ENCODE measurements around the gene NT5C3B. TPM values are rescaled to one million over a fixed set of nuclear protein-coding genes. Genes with fewer than 3 reads are reported as not detected.
"Not testable (repeated sequence)": the region's sequence is repeated elsewhere in the genome, so short reads cannot be mapped to it uniquely, and the experiment has no call there.

The NT5C3B gene
- total RNA-seq, 1 donor from 2014 or later = 123 TPM

DNA sequence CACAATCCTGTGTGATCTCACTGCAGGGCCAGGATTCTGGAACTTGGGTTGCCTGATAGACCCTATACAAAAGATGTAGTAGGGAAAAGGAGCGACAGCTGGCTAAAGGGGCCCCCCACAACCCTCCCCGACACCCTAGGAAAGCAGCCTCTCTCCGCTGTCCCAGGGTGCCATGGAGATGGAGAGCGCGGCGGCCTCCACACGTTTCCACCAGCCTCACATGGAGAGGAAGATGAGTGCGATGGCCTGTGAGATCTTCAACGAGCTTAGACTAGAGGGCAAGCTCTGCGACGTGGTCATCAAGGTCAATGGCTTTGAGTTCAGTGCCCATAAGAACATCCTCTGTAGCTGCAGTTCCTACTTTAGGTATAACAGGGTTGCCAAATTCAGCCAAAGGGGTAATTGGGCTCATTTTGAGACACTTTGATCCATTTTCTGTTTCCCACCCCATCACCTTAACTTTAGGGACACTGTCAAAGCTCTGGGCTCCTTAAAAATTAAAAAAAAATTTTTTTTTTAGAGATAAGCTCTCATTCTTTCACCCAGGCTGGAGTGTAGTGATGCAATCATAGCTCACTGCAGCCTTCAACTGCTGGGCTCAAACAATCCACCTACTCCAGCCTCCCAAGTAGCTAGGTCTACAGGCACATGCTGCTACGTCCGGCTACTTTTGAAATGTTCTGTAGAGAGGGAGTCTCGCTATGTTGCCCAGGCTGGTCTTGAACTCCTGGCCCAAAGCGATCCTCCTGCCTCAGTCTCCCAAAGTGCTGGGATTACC lies 1.9 kb upstream of the NT5C3B start, which contains the start of gene KLHL10:
TSS of gene KLHL10 (plus strand) at position 65 of the 778 bp plus-strand sequence. CDS start at position 173, 108 bp downstream.
- TF ChIP-seq CTCF (conservative IDR thresholded peaks at IDR 0.05) = no peak
- H3K36me3 Mint-ChIP-seq (ENCODE audit: low read depth) = peaks cover under 1% of the 10 kb centered on the region

DNA sequence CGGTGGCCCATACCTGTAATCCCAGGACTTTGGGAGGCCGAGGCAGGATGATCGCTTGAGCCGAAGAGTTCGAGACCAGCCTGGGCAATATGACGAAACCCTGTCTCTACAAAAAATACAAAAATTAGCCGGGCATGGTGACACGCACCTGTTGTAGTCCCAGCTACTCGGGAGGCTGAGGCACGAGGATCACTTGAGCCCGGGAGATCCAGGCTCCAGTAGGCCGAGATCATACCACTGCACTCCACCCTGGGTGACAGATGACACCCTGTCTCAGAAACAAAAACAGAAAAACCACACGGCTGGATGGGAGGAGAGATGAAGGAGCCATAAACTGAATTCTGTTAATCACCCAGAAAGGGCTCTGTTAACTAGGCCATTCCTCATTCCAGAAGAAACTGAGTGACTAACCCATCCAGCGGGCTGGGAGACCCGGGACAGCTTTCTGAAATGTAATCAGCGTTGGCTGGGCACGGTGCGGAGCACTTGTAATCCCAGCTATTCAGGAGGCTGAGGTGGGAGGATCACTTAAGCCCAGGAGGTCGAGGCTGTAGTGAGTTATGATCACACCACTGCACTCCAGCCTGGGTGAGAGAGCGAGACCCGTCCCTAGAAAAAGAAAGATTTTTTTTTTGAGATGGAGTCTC lies 641 bp upstream of the NT5C3B start:
- no peak for TF ChIP-seq CTCF (conservative IDR thresholded peaks at IDR 0.05)
- H3K27ac Mint-ChIP-seq (ENCODE audit: unreplicated experiment) = no peak overlapping the region

More for the DNA sequence above, 1.9 kb upstream of the NT5C3B start, which contains the start of gene KLHL10:
- Mint-ChIP-seq H3K4me3 (peak within 1 kb of the TSS; percentile 87), H3K4me1 (peaks cover 12% of the 10 kb centered on the region), H3K27me3 (ENCODE audit: low read depth) (no peaks in the 10 kb centered on the region), H3K9me3 (no peaks in the 10 kb centered on the region), H3K27ac (ENCODE audit: unreplicated experiment) (no peak within 1 kb of the TSS)
- no peak for DNase-seq (ENCODE audit: low read depth, low spot score)

DNA sequence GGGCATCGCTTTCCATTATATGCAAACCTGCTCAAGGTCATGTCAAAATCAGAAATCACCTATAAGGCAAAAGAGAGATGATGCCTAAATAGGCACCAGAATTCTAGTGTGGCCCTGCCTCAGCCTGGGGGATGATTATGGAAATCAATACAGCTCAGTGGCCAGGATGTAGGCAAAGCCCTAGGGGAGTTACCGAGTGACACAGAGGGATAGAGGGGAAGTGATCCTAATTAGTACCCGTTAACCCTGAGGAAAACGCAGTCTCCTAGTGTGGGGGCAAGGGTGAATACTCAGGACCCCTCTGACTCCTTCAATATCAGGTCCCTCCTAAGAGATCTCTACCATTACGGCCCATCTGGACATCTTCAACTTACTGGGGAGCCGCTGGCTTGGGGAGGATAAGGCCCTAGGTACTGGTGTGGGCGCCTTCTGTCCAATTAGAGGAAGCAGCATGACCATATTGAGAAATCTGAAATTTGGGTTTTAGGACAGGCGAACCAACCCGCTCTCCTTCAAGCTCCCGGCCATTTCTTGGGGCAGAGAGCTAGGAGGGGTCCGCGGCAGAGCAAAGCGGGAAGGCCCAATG lies 725 bp downstream of the NT5C3B start:
- no peak for DNase-seq (ENCODE audit: low read depth, low spot score)
- Mint-ChIP-seq H3K27me3 (ENCODE audit: low read depth) (no peaks in the 10 kb centered on the region), H3K36me3 (ENCODE audit: low read depth) (peaks cover 5% of the 10 kb centered on the region), H3K4me3 (peak overlapping the region; percentile 93), H3K4me1 (peaks cover 12% of the 10 kb centered on the region), H3K27ac (ENCODE audit: unreplicated experiment) (peak overlapping the region; percentile 7), H3K9me3 (no peaks in the 10 kb centered on the region)
- no peak for TF ChIP-seq CTCF (conservative IDR thresholded peaks at IDR 0.05)

More for the DNA sequence above, 641 bp upstream of the NT5C3B start:
- DNase-seq (ENCODE audit: low read depth, low spot score) = no peak
- H3K4me1 Mint-ChIP-seq = peaks cover 12% of the 10 kb centered on the region
- H3K36me3 Mint-ChIP-seq (ENCODE audit: low read depth) = peaks cover 2% of the 10 kb centered on the region
- no peaks in the 10 kb centered on the region for H3K9me3 Mint-ChIP-seq
- H3K27me3 Mint-ChIP-seq (ENCODE audit: low read depth) = no peaks in the 10 kb centered on the region
- H3K4me3 Mint-ChIP-seq = peak overlapping the region; percentile 87

- not testable (repeated sequence) for H3K9me3 Mint-ChIP-seq; H3K4me1 Mint-ChIP-seq; H3K27me3 Mint-ChIP-seq (ENCODE audit: low read depth); H3K4me3 Mint-ChIP-seq; DNase-seq (ENCODE audit: low read depth, low spot score); H3K36me3 Mint-ChIP-seq (ENCODE audit: low read depth)
- H3K27ac Mint-ChIP-seq (ENCODE audit: unreplicated experiment) = peak overlapping the region; percentile 66
These were observed 6.1 kb downstream of the NT5C3B start for GRCh38 chr17:41829961-41830360.

GRCh38 chr17:41825175-41825845 lies 10.7 kb downstream of the NT5C3B start:
- Mint-ChIP-seq H3K27ac (ENCODE audit: unreplicated experiment) (no peak overlapping the region), H3K4me3 (no peak overlapping the region), H3K4me1 (peaks cover 24% of the 10 kb centered on the region), H3K27me3 (ENCODE audit: low read depth) (no peaks in the 10 kb centered on the region), H3K36me3 (ENCODE audit: low read depth) (peaks cover 5% of the 10 kb centered on the region), H3K9me3 (no peaks in the 10 kb centered on the region)
- no peak for TF ChIP-seq CTCF (conservative IDR thresholded peaks at IDR 0.05)
- no peak for DNase-seq (ENCODE audit: low read depth, low spot score)
